ENCODE measurements around the gene AK1. TPM values are rescaled to one million over a fixed set of nuclear protein-coding genes. Genes with fewer than 3 reads are reported as not detected.
"Not testable (repeated sequence)": the region's sequence is repeated elsewhere in the genome, so short reads cannot be mapped to it uniquely, and the experiment has no call there.

AK1 gene
- total RNA-seq, 1 experiment from 2014 or later = 84.5 TPM

GRCh38 chr9:127837346-127837745 lies 40.1 kb downstream of the AK1 start:
- no TSS peak for BruUV-seq (replicated peaks)
- no peak overlapping the region for H2AFZ ChIP-seq
- H3F3A ChIP-seq (ENCODE audit: insufficient read depth, low read depth) = peaks cover 28% of the 10 kb centered on the region; the same call in 1 of the 2 replicates
- no peaks in the 10 kb centered on the region for H3K36me3 ChIP-seq (ENCODE audit: low read depth)
- no peaks in the 10 kb centered on the region for H4K20me1 ChIP-seq (ENCODE audit: insufficient read depth)
- H3K27ac ChIP-seq = no peak overlapping the region
- 0 out of 2 replicates have a peak overlapping the region, but pooled peaks have one; percentile 78 for H3K4me2 ChIP-seq
- H3K27me3 ChIP-seq (ENCODE audit: insufficient read depth, low read depth) = no peaks in the 10 kb centered on the region
- H3K9me3 ChIP-seq (ENCODE audit: insufficient read depth, low read depth) = no peaks in the 10 kb centered on the region
- peaks cover 25% of the 10 kb centered on the region for H3K4me1 ChIP-seq (replicated peaks; ENCODE audit: insufficient read depth)
- ChIA-PET POLR2A (ENCODE audit: unreplicated experiment) (no interaction called here), CTCF (interaction anchor here (1.3 kb wide), 1 partner anchor 17 kb away, joined by 3 read pairs; the partner anchor contains the start of gene ENG)
- H3K79me2 ChIP-seq (ENCODE audit: low read depth) = no peaks in the 10 kb centered on the region
- no peaks in the 10 kb centered on the region for H3K9me2 ChIP-seq (ENCODE audit: insufficient read depth)
- intact Hi-C loops (cut with micrococcal nuclease; ENCODE audit: unreplicated experiment) = no loop called here
- H3K4me3 ChIP-seq = no peak overlapping the region
- TF ChIP-seq, protein P1, sequence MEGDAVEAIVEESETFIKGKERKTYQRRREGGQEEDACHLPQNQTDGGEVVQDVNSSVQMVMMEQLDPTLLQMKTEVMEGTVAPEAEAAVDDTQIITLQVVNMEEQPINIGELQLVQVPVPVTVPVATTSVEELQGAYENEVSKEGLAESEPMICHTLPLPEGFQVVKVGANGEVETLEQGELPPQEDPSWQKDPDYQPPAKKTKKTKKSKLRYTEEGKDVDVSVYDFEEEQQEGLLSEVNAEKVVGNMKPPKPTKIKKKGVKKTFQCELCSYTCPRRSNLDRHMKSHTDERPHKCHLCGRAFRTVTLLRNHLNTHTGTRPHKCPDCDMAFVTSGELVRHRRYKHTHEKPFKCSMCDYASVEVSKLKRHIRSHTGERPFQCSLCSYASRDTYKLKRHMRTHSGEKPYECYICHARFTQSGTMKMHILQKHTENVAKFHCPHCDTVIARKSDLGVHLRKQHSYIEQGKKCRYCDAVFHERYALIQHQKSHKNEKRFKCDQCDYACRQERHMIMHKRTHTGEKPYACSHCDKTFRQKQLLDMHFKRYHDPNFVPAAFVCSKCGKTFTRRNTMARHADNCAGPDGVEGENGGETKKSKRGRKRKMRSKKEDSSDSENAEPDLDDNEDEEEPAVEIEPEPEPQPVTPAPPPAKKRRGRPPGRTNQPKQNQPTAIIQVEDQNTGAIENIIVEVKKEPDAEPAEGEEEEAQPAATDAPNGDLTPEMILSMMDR (conservative IDR thresholded peaks at IDR 0.05) = no peak
- no peak for TF ChIP-seq EZH2 (IDR thresholded peaks at IDR 0.05; ENCODE audit: low read depth)
- DNase-seq = no peak

- H3K4me1 ChIP-seq (replicated peaks; ENCODE audit: insufficient read depth) = peaks cover 25% of the 10 kb centered on the region
- intact Hi-C loops (cut with micrococcal nuclease; ENCODE audit: unreplicated experiment); H3K79me2 ChIP-seq (ENCODE audit: low read depth); CTCF ChIA-PET; H4K20me1 ChIP-seq (ENCODE audit: insufficient read depth); H3K27ac ChIP-seq; H3K27me3 ChIP-seq (ENCODE audit: insufficient read depth, low read depth); POLR2A ChIA-PET (ENCODE audit: unreplicated experiment); H3K9me2 ChIP-seq (ENCODE audit: insufficient read depth); BruUV-seq (replicated peaks); H2AFZ ChIP-seq; H3K36me3 ChIP-seq (ENCODE audit: low read depth); H3K4me3 ChIP-seq; DNase-seq; H3K9me3 ChIP-seq (ENCODE audit: insufficient read depth, low read depth); H3K4me2 ChIP-seq: not testable (repeated sequence)
- peaks cover 24% of the 10 kb centered on the region; the same call in 1 of the 2 replicates for H3F3A ChIP-seq (ENCODE audit: insufficient read depth, low read depth)
Observed at GRCh38 chr9:127836561-127836960, 40.9 kb downstream of the AK1 start.

DNA sequence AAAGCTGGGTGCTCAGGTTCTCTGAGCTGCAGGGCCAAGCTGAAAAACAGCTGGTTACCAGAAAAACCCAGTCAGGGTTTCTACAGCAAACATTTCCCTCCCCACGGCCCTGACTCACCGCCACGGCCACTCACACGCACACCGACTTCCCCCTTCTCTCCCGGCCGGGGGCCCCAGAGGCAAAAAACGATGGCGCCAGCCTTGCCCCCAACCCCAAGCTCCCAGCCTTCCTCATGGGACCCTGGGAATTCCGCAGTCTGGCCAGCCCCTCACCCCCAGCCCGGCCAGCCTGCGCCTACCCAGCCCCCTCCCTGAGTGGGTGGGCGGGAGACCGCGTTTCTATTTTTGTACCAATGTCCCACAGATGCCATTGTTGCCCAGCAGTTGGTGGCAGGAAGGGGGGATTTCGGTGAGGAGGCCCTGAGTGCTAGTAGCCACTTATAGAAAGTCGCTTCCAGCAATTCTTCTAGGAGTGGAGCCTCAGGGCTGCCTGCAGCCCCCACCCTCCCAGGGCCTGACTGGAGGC lies 41.4 kb downstream of the AK1 start:
- Histone ChIP-seq H3K27me3 (ENCODE audit: insufficient read depth, low read depth) (no peaks in the 10 kb centered on the region), H3K27ac (no peak overlapping the region), H3K36me3 (ENCODE audit: low read depth) (no peaks in the 10 kb centered on the region), H3K4me1 (replicated peaks; ENCODE audit: insufficient read depth) (peaks cover 25% of the 10 kb centered on the region), H3K4me3 (no peak overlapping the region), H3F3A (ENCODE audit: insufficient read depth, low read depth) (peaks cover 24% of the 10 kb centered on the region; the same call in 1 of the 2 replicates), H3K9me2 (ENCODE audit: insufficient read depth) (no peaks in the 10 kb centered on the region), H2AFZ (no peak overlapping the region), H3K9me3 (ENCODE audit: insufficient read depth, low read depth) (no peaks in the 10 kb centered on the region), H4K20me1 (ENCODE audit: insufficient read depth) (no peaks in the 10 kb centered on the region), H3K4me2 (no peak overlapping the region), H3K79me2 (ENCODE audit: low read depth) (no peaks in the 10 kb centered on the region)
- TF ChIP-seq, protein P1 (conservative IDR thresholded peaks at IDR 0.05) = no peak
- TF ChIP-seq EZH2 (IDR thresholded peaks at IDR 0.05; ENCODE audit: low read depth) = no peak
- POLR2A ChIA-PET (ENCODE audit: unreplicated experiment) = no interaction called here
- intact Hi-C loops (cut with micrococcal nuclease; ENCODE audit: unreplicated experiment) = no loop called here
- CTCF ChIA-PET = no interaction called here
- DNase-seq = no peak
- no TSS peak for BruUV-seq (replicated peaks)

- TF ChIP-seq EZH2 (IDR thresholded peaks at IDR 0.05; ENCODE audit: low read depth) = no peak
- TF ChIP-seq, protein P1 (conservative IDR thresholded peaks at IDR 0.05) = no peak
- H3K27me3 ChIP-seq (ENCODE audit: insufficient read depth, low read depth) = no peaks in the 10 kb centered on the region
- no peaks in the 10 kb centered on the region for H3K36me3 ChIP-seq (ENCODE audit: low read depth)
- H3K9me3 ChIP-seq (ENCODE audit: insufficient read depth, low read depth) = no peaks in the 10 kb centered on the region
- DNase-seq = no peak
- no peak overlapping the region for H3K27ac ChIP-seq
- H3K4me3 ChIP-seq = no peak overlapping the region
- ChIA-PET CTCF (interaction anchor here (0.6 kb wide), 1 partner anchor 31 kb away, joined by 6 read pairs; no protein-coding TSS in a partner anchor), POLR2A (ENCODE audit: unreplicated experiment) (no interaction called here)
- no peak overlapping the region for H2AFZ ChIP-seq
- no peaks in the 10 kb centered on the region for H4K20me1 ChIP-seq (ENCODE audit: insufficient read depth)
- intact Hi-C loops (cut with micrococcal nuclease; ENCODE audit: unreplicated experiment) = no loop called here
- BruUV-seq (replicated peaks) = no TSS peak
- no peaks in the 10 kb centered on the region for H3K9me2 ChIP-seq (ENCODE audit: insufficient read depth)
- no peak overlapping the region for H3K4me2 ChIP-seq
- H3K4me1 ChIP-seq (replicated peaks; ENCODE audit: insufficient read depth) = peaks cover 11% of the 10 kb centered on the region
- H3K79me2 ChIP-seq (ENCODE audit: low read depth) = no peaks in the 10 kb centered on the region
- H3F3A ChIP-seq (ENCODE audit: insufficient read depth, low read depth) = peaks cover 10% of the 10 kb centered on the region; the same call in 1 of the 2 replicates
Observed at GRCh38 chr9:127833555-127833954, 43.9 kb downstream of the AK1 start.

Data from PC-9 (cell line).